Left renal pelvis (tissue), 4 donors: Measurements from ENCODE around the gene DOCK9. TPM values are rescaled to one million over a fixed set of nuclear protein-coding genes. Genes with fewer than 3 reads are reported as not detected.

ENCODE experiments used
- DNase-seq, 4 donors: peaks; one replicate each; pipeline ENCODE4 v3.0.0-alpha.2; 2013; ENCODE audit warnings: low read depth in 4 of 4, low spot score in 3 of 4
- polyA plus RNA-seq, 4 donors: library from polyadenylated mRNA; unstranded; fragments of 120-200 nt; gene quantifications; one replicate each; pipeline ENCODE4 v1.2.1, GENCODE V29; 2013; ENCODE audit not compliant: insufficient read length in 4 of 4

Gene DOCK9, protein sequence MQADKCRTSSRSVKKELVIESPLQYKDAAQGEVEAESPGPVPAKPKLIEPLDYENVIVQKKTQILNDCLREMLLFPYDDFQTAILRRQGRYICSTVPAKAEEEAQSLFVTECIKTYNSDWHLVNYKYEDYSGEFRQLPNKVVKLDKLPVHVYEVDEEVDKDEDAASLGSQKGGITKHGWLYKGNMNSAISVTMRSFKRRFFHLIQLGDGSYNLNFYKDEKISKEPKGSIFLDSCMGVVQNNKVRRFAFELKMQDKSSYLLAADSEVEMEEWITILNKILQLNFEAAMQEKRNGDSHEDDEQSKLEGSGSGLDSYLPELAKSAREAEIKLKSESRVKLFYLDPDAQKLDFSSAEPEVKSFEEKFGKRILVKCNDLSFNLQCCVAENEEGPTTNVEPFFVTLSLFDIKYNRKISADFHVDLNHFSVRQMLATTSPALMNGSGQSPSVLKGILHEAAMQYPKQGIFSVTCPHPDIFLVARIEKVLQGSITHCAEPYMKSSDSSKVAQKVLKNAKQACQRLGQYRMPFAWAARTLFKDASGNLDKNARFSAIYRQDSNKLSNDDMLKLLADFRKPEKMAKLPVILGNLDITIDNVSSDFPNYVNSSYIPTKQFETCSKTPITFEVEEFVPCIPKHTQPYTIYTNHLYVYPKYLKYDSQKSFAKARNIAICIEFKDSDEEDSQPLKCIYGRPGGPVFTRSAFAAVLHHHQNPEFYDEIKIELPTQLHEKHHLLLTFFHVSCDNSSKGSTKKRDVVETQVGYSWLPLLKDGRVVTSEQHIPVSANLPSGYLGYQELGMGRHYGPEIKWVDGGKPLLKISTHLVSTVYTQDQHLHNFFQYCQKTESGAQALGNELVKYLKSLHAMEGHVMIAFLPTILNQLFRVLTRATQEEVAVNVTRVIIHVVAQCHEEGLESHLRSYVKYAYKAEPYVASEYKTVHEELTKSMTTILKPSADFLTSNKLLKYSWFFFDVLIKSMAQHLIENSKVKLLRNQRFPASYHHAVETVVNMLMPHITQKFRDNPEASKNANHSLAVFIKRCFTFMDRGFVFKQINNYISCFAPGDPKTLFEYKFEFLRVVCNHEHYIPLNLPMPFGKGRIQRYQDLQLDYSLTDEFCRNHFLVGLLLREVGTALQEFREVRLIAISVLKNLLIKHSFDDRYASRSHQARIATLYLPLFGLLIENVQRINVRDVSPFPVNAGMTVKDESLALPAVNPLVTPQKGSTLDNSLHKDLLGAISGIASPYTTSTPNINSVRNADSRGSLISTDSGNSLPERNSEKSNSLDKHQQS (N-terminal part only)
- polyA plus RNA-seq = 10 to 100 TPM; 56.8 to 65.5 (median 64.8) TPM

DNA sequence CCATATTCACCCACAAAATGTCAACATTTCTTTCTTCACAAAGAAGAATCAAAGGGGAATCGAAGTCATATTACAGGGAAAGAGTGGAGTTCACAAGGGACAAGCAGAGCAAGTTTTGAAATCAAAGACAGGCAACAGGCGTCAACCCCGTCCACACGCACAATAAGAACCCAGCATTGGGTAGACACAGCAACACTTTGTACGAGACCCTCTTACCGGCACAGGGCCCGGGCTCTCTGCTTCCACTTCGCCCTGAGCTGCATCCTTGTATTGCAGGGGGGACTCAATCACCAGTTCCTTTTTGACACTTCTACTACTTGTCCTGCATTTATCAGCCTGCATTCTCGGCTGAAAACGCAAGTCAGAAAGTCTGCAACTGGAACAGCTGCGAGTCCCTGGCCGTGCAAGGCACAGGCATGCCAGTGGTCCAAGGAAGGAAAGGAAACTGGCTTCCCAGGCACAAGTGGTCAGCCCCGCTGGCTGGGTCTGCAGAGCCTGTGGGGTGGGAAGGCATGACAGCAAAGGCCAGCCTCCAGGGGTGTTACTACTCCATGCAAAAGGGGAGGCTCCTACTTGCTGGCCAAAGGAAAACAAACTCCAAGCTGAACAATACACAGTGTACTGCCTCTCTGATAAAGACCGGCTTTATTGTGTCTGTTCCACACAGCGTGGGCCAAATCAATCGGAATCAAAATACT lies at the start of gene DOCK9:
Gene DOCK9, minus strand, starts transcription at position 497 of the 698 bp plus-strand sequence. Its CDS starts 155 bp downstream, at position 342.
- DNase-seq = peak in 2 of 4 donors; percentile 29 to 46

DNA sequence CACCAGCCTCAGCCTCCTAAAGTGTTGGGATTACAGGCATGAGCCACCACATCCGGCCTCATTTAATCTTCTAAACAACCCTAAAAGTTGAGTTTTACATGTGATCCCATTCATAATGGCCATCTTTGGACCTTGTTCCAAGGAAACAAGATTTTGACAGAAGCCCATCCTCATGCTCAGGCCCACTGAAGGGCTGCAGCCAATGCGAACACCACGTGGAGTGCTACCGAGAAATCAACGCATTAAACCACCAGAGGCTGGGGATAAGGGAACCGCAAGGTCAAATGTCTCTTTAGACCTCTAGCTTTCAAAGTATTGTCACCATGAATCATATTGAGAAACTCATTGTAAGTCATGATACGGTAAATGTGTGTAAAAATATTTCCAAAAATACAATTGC lies 49.4 kb upstream of the DOCK9 start:
- no peak for DNase-seq

DNA sequence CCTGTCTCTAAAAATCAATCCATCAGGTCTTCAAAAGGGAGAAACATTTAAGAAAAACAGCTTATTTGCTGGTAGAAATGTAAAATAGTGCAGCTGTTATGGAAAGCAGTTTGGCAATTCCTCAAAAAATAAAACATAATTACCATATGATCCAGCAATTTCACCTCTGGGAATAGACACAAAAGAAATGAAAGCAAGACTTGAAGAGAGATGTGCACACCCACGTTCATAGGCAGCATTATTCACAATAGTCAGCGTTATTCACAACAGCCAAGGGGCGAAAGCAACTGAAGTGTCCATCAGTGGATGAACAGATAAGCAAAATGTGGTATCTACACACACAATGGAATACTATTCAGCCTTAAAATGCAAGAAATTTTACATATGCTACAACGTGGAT lies 45.1 kb upstream of the DOCK9 start:
- DNase-seq = no peak

DNA sequence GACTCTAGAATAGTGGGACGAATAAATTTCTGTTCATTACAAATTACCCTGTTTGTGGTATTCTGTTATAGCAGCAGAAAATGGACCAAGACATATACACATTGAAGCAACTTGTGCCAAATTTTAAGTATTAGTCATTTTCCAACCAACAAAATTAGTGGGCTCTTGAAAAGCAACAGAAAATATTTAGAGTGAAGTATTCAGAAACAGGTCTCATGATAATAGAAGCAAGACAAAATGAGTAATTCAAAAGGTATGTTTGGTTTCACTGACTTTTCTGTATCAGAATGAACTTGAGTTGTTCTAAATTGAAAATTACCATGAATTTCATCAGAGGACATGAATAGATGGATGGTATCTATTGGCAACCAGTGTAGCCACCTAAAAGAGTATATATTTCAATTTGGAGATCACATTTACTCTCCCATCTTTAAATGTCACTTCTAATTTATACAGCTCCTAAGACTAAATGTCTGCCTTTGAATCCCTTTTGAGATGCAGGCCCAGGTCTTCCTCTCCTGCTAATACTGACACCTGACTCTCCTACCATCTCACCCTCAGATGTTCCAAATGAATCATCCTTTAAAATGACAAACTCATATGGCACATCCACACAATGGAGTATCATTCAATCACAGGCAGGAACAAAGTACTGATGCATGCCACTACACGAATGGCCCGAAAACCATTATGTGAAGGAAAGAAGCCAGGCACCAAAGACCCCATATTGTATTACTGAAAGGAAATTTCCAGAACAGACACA lies 40.7 kb upstream of the DOCK9 start:
- no peak for DNase-seq

DNA sequence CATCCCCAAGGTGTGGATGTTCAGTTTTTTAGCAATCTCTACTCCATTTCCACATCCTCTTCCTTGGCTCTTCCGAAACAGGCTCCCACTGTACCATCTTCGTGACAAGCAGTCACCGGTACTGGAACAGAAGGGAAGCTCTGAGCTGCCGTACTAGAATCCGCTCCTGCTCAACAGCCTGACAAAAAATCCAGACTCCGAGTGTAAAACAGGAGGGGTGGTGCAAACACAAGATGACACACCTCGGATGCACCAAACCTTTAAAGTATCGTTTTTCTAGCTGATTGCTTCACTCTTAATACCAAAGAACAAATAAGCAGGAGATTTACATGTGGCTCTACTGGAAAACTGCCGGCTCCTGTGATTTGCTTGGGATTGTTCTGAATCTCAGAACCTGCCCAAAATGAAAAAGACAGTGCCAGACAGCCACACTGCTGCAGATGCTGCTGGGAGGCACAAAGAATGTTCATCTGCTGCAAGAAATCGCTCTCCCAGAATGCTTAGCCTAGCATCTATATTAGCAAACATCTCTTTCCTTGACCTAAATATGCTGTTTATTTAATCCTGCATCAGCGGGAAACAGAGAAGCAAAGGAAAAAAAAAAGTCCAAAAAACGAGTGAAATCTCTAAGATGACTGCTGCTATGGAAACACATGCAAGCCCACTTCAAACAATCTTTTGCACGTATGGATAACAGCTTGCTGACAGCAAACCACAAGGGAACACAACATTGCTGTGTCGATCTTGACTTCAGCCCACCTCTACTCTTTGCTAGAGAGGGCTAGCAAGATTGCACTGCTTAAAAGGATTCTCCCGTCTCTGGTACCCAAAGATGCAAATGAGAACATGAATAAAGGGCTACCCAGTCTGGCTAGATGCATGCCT lies 38.0 kb upstream of the DOCK9 start:
- DNase-seq = no peak

DNA sequence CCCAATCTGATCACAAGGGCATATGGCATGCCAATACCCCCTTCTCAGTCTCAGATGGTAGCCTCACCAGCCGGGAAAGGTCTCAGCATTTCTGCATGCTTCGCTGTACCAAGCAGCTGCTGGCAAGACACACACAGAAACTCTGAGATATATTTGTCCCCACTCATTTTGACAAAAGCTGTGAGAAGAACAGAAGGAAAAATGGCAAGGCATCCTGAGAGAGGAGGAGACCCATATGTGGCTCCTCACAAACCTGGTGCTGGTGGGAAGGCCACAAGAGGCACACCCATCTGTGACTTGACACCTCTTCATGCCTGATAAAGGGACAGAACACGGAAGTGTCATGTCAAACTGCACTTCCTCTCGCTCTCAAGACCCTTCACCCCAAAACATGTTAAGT lies 36.7 kb upstream of the DOCK9 start:
- no peak for DNase-seq

DNA sequence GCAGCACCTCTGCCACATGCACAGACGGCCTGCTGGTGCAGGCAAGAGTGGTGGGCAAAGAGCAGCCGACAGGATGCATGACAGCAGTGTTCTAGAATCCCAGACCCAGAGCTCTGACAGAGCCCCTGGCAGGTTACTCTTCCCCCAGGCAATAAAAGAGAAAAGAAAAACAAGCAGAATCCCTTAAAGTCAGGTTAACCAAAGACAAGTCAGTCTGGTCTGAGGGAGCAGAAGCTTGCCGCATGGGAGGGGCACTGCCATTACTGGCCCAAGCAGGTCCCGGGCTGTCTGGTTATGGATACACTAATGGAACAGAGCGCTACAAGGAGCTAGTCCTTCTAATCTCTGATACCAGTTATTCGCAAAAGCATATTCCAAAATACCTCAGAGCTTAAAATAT lies 36.1 kb upstream of the DOCK9 start:
- no peak for DNase-seq

DNA sequence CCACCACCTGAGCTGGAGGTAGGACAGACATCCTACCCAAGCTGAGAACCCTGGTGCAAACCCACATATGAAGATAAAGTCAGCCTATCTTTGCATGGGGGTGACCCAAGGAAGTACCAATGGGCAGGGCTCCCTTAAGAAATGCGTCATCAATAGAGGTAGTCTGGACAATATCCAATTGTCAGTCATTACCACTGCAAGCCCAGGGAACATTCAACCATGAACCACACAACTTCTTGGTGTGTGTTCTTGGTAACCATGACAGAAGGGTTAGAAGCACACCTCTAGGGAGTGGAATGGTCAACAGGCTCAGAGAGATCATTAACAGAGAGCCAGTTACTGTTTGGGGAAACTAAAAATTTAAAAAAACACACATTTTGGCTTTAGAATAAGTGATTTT lies 34.7 kb upstream of the DOCK9 start:
- no peak for DNase-seq

DNA sequence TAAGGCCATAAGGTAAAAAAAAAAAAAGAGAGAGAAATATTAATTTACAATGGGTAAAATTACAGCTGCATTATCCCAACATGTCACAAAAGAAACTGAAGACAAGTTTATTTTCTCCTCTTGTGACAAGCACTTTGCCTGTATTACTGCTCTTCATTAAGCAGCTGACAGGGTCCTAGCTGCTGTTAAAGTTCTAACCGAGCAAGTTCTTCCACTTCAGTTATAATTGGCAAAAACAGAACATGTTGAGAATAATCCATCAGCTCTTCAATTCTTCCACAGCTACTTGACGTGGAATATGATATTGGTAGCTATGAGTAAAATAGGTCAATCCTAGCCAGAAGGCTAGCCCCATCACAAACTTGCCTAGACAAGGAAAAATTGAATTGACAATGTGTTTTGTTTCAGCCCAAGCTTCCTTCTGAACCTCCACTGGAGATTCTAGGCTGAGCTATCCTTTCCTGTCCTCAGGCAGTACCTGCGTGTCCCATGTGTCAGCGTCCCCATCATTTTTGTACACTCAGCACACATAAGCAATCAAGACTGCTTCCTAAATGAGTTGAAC lies 32.2 kb upstream of the DOCK9 start:
- DNase-seq = no peak

DNA sequence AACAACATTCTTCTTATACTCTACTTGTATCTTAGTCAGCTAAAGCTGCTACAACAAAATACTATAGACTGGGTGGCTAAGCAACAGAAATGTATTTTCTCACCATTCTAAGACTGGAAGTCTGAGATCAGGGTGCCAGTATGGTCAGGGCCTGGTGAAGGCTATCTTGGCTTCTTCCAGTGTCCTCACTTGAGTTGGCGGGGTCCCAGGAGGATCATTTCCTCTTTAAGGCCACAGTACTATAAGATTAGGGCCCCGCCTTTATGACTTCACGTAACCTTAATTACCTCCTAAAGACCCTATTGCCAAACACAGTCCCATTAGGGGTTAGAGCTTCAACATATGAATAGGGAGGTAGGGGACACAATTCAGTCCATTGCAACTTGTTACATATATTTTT lies 30.7 kb upstream of the DOCK9 start:
- no peak for DNase-seq

DNA sequence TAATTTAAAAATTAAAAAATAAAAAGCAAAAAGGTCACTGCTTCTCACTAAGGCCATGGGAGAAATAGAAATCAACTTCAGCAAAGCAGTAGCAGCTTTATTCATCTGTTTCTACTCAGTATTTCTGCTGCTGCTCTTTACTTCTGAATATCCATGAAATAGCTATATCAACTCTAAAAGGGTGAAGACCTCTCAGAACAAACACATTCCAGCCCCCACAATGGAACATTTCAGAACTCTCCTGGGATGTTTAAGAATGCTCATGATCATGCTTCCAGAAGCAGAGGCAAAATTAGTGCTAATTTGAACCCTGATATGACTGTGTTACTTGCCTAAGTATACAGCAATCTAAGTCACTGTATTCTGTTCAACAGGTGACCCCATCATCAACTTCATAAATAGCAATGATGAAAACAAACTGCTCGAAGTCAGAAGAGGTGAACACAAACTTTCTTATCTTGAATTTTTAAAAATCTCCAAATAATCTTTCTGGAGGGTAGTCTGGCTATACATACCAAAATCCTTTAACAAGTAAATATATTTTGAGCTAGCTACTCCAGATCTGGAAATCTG lies 29.6 kb upstream of the DOCK9 start:
- DNase-seq = no peak

DNA sequence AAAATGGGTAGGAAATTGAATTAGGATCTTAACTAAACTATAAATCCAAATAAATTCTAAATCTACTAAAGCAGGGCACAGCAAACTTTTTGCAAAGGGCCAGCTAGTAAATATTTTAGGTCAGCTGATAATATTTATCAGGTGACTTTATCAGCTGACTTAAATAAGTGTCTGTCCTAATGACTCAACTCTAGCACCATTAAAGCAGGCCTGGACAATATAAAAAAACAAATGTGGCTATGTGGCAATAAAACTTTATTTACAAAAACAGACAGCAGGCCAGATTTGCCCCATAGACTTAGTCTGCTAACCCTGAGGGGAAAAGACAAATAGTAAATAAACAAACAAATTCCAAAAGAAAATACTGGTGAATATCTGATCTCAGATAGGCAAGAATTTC lies 27.7 kb upstream of the DOCK9 start:
- no peak for DNase-seq

DNA sequence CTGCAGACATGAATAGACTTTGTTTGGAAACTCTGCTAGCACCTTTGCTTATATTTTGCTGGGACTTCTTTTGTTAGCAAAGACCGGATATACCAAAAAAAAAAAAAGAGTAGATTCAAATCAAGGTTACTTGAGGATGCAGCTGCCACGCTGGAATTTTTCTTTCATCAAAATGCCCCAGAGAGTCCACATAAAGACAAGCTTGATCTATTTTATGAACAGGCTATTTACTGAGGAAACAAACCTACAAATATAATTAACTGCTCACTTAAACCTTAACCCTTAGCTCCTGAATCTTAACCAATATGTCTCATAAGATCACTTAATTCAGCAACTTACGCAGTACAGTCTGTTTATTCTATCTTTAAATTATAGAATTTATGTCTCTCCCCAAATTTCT lies 27.1 kb upstream of the DOCK9 start:
- DNase-seq = peak; percentile 46 to 60 (median 52)

DNA sequence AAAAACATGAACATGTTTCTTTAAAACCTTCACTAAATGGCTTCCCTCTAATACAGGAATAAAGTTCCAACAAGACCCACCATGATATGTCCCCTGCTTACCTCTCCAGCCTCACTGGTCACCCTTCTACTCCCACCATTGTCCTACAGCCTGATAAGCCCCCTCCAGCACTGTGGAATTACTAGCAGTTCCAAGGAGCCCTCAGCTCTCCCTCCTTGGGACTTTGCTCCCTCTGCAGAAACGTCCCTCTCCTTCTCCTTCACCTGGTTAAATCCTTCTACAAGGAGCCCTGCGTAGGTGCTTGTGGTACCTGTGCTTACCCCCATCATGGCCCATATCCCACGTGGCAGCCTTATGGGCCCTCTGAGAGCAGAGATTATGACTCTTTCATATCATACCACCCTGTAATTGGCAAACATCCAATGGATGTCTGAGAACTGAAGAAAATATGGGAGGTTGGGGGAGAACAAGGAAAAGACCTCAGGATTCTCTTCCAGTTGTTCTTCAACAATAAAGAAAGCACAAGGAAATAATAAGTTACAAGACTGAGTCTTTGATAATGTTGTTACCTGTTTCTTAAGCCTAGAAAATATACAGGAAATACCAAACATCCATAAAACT lies 26.1 kb upstream of the DOCK9 start:
- DNase-seq = no peak

DNA sequence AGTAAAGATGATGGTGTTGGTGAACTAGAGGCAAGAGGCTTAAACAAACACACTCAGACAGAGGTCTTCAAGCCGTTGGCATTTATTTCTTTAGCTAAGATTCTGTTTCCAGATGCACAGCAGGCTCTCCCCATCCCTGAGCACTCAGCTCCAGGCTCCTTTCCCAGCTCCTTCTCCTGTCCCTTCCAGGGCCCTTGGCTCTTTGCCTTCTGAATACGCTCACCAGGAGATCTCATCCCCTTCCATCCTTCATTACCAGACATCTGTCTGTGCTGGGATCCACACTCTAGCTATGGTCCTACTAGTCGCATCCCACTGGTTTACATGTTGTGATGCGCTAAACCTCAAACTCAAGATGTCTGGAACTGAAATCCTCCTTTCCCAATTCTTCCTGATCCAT lies 25.3 kb upstream of the DOCK9 start:
- DNase-seq = no peak

DNA sequence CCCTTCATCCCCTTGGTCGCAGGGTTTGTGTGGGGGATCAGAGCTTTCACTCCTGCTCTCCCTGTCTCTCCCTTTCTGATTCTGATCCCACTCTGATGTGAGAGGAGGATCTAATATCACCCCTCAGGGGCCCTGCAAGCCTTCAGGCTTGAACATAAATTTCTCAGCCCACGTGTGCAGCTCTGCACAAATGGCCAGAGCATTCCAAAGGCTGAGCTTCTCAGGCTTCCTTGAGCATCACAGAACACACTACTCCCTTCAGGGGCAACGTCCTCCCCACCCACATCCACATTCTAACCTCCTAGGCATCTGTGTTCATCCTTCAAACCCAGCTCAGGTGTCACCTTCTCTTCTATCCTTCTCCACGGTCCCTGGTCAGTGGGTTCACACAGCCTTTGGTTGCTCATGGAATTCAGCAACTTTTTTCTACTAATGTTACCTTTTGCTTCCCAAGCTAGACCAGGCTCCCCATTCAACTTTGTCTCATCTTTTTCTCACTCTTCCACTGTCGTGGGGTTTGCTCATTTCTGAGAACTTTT lies 24.4 kb upstream of the DOCK9 start:
- no peak for DNase-seq

DNA sequence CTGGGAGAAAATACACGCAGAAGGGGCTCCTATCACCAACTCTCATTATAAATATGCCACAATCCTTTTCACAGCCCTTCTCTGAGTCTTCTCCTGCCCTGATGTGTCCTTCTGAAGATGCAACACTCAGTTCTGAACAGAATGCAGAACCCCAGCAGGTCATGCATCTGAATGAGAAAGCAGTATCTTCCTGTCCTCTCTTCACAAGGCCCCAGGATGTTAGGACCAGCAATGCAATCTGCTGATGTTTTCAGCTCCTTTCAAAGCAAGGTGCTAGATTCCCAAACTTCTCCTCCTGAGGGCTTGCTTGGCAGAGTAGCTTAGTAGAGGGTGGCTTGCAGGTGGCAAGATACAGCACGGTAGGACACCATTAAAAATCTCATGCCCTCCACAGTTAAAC lies 22.3 kb upstream of the DOCK9 start:
- DNase-seq = no peak
